Measurements from ENCODE around the gene ADAMTSL3. TPM values are rescaled to one million over a fixed set of nuclear protein-coding genes. Genes with fewer than 3 reads are reported as not detected.
A peak's percentile ranks its signal among the peaks of the same experiment; 100 is the strongest.

ADAMTSL3 gene
- total RNA-seq, 1 donor: 0.72 TPM

- TF ChIP-seq CTCF (IDR thresholded peaks at IDR 0.05; ENCODE audit: extremely low read depth, low read depth, low read length): no peak
- Histone ChIP-seq H3K4me1 (ENCODE audit: insufficient read depth, low read length) (no peaks in the 10 kb centered on the region), H3K9me3 (ENCODE audit: low read depth, low read length) (no peaks in the 10 kb centered on the region), H3K27me3 (ENCODE audit: insufficient read depth, low read length) (no peaks in the 10 kb centered on the region), H4K20me1 (ENCODE audit: insufficient read depth, low read length) (no peaks in the 10 kb centered on the region), H3K27ac (ENCODE audit: low read depth, low read length) (no peak overlapping the region), H3K36me3 (ENCODE audit: insufficient read depth, low read length) (no peaks in the 10 kb centered on the region), H3K4me3 (ENCODE audit: insufficient read depth, low read length) (no peak overlapping the region), H3K79me2 (ENCODE audit: insufficient read depth, low read length) (no peaks in the 10 kb centered on the region), H2AFZ (ENCODE audit: low read length) (no peak overlapping the region), H3K4me2 (ENCODE audit: insufficient read depth, low read length) (no peak overlapping the region)
- no peak for DNase-seq (ENCODE audit: insufficient read length, low spot score, missing footprints)
These were observed 316.5 kb downstream of the ADAMTSL3 start for GRCh38 chr15:83970295-83970890.

DNA sequence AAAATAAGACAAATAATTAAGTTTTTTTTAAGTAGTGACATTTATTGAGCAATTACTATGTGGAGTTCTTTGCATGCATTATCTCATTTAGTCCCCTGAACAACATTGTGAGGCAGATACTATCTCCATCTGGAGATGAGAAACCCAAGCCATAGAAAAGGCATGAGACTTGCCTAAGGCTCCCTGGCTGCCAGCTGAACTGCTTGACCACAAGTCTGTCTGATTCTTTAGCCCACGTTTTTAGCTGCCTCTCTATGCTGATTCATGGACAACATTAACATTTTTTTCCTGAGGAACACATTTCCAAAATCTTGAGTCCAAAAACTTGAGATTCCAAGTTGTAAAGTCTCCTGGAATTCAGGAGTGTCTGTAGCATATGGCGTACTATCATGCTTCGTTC lies 318.1 kb downstream of the ADAMTSL3 start:
- Histone ChIP-seq H3K79me2 (ENCODE audit: insufficient read depth, low read length) (no peaks in the 10 kb centered on the region), H3K4me2 (ENCODE audit: insufficient read depth, low read length) (no peak overlapping the region), H3K4me3 (ENCODE audit: insufficient read depth, low read length) (no peak overlapping the region), H3K36me3 (ENCODE audit: insufficient read depth, low read length) (no peaks in the 10 kb centered on the region), H3K9me3 (ENCODE audit: low read depth, low read length) (no peaks in the 10 kb centered on the region), H3K4me1 (ENCODE audit: insufficient read depth, low read length) (no peaks in the 10 kb centered on the region), H4K20me1 (ENCODE audit: insufficient read depth, low read length) (no peaks in the 10 kb centered on the region), H2AFZ (ENCODE audit: low read length) (no peak overlapping the region), H3K27me3 (ENCODE audit: insufficient read depth, low read length) (no peaks in the 10 kb centered on the region), H3K27ac (ENCODE audit: low read depth, low read length) (no peak overlapping the region)
- TF ChIP-seq CTCF (IDR thresholded peaks at IDR 0.05; ENCODE audit: extremely low read depth, low read depth, low read length): no peak
- DNase-seq (ENCODE audit: insufficient read length, low spot score, missing footprints): no peak

- no peaks in the 10 kb centered on the region for H3K27me3 ChIP-seq (ENCODE audit: insufficient read depth, low read length)
- H3K9me3 ChIP-seq (ENCODE audit: low read depth, low read length): no peaks in the 10 kb centered on the region
- no peak overlapping the region for H2AFZ ChIP-seq (ENCODE audit: low read length)
- H3K4me1 ChIP-seq (ENCODE audit: insufficient read depth, low read length): no peaks in the 10 kb centered on the region
- no peaks in the 10 kb centered on the region for H3K36me3 ChIP-seq (ENCODE audit: insufficient read depth, low read length)
- H3K79me2 ChIP-seq (ENCODE audit: insufficient read depth, low read length): no peaks in the 10 kb centered on the region
- H3K4me2 ChIP-seq (ENCODE audit: insufficient read depth, low read length): no peak overlapping the region
- H3K4me3 ChIP-seq (ENCODE audit: insufficient read depth, low read length): no peak overlapping the region
- H3K27ac ChIP-seq (ENCODE audit: low read depth, low read length): no peak overlapping the region
- H4K20me1 ChIP-seq (ENCODE audit: insufficient read depth, low read length): no peaks in the 10 kb centered on the region
- DNase-seq (ENCODE audit: insufficient read length, low spot score, missing footprints): no peak
- TF ChIP-seq CTCF (IDR thresholded peaks at IDR 0.05; ENCODE audit: extremely low read depth, low read depth, low read length): peak; percentile 33
These were observed 319.9 kb downstream of the ADAMTSL3 start for GRCh38 chr15:83973816-83974215.

- Histone ChIP-seq H3K4me3 (ENCODE audit: insufficient read depth, low read length) (no peak overlapping the region), H3K9me3 (ENCODE audit: low read depth, low read length) (no peaks in the 10 kb centered on the region), H3K4me2 (ENCODE audit: insufficient read depth, low read length) (no peak overlapping the region), H3K27me3 (ENCODE audit: insufficient read depth, low read length) (no peaks in the 10 kb centered on the region), H2AFZ (ENCODE audit: low read length) (no peak overlapping the region), H3K36me3 (ENCODE audit: insufficient read depth, low read length) (no peaks in the 10 kb centered on the region), H4K20me1 (ENCODE audit: insufficient read depth, low read length) (no peaks in the 10 kb centered on the region), H3K79me2 (ENCODE audit: insufficient read depth, low read length) (no peaks in the 10 kb centered on the region), H3K27ac (ENCODE audit: low read depth, low read length) (no peak overlapping the region), H3K4me1 (ENCODE audit: insufficient read depth, low read length) (no peaks in the 10 kb centered on the region)
- no peak for DNase-seq (ENCODE audit: insufficient read length, low spot score, missing footprints)
- TF ChIP-seq CTCF (IDR thresholded peaks at IDR 0.05; ENCODE audit: extremely low read depth, low read depth, low read length): no peak
These were observed 324.1 kb downstream of the ADAMTSL3 start for GRCh38 chr15:83977992-83978391.
